NCI-H2196 treated with DMSO at 0.1 percent for 48 hours (cell line): ENCODE results near the gene ANKRD16.
"Not testable (repeated sequence)": the region's sequence is repeated elsewhere in the genome, so short reads cannot be mapped to it uniquely, and the experiment has no call there.

ENCODE experiments used
- DNase-seq: peaks from one replicate; lab custom pipeline; 2025; ENCODE audit not compliant: unreplicated experiment; lab: John Stamatoyannopoulos, UW

The ANKRD16 gene

DNA sequence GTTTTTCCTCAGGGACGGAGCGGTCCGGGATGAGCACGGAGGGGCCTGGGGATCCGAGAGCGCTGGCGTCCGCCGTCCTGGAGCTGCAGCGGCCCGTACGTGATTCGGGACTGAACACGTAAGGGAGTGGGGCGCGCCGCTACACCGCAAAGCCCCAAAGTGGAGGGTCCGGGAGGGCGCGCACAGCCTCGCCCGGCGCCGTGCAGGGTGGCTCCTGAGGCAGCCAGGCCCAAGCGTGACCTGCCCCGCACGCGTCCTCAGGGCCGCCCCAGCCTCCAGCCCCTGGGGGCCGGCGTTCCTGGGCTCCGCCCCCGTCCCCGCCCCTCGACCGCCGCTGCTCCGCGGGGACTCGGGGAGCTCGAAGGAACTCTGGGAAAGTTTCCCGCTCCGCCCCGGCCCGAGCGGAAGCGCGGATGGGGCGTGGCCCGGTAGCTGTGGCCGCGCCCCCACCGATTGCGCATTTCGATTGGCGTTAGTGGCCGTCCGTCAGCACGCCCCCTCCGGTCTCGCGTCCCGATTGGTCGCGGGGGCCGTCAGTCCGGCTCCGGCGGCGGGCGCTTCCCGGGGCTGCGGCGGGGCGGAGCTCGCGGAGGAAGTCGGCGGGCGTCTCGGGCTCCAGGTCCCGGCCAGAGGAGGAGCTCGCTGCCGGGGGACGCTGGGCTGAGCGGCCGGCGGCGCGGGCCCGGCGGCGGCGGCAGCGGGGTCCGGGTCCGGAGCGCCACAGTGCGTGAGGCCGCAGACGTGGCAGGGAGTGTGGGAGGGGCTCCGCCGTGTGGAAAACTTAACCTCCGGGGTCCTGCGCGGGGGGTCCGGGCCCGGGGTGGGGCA, at the start of gene ANKRD16, which contains the start of gene FBH1:
ANKRD16 (minus strand) TSS at position 270 of the 828 bp plus-strand sequence. CDS start 539 bp downstream, outside the sequence.
FBH1 (plus strand) TSS at position 620 of the 828 bp plus-strand sequence; CDS start at position 723, 103 bp downstream.
- DNase-seq = peak; percentile 70

DNA sequence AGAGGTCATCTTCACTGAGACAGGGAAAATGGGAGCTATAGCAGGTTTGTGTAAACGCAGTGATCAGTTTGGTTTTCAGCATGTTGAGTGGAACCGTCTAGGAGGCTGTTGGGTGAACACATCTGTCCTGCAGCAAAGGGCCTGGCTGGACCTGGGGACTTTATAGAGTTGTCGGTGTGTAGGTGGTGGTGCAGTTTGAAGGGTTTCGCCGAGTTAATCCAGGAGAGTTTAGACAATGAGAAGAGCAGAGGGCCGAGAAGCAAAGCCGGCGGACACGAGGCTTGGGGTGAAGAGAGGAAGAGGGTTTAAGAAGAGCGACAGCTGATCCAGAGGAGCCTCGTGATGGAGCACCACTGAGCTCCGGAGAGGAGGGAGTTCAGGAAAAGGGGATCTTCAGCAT, 48.6 kb upstream of the ANKRD16 start:
- no peak for DNase-seq

DNA sequence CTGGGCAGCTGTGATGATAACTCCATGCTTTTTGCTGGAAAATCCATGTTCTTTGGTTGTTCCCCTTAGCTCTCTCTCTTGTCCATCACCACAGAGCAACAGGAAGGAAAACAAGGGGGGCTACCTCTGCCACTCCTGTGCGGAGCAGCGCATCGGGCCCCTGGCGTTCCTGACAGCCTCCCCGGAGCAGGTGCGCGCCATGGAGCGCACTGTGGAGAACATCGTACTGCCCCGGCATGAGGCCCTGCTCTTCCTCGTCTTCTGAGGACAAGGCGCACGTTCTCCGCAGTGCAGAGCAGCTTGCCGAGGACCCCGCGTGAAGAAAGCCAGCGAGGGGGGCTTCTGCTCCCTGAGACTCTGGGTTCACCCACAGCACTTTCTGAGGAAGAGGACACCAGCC, 47.3 kb upstream of the ANKRD16 start:
- no peak for DNase-seq

DNA sequence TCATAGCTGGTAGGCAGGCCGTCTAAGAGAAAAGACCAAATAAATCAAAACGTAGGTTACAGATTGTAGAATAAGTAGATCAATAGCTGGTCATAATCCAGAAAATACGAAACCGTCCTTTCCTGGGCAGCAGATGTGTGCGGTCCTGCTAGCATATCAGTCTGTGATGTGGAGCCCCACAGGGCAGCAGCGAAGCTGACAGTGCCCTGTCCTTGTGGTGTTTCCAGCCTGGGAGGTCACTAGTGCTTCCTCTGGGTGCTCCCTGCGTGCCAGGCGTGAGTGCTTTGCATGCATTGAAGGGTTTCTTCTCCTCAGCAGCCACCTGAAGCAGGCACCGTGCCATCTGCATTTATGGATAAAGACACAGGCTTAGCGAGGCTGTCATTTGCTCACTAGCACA, 45.9 kb upstream of the ANKRD16 start:
- no peak for DNase-seq

DNA sequence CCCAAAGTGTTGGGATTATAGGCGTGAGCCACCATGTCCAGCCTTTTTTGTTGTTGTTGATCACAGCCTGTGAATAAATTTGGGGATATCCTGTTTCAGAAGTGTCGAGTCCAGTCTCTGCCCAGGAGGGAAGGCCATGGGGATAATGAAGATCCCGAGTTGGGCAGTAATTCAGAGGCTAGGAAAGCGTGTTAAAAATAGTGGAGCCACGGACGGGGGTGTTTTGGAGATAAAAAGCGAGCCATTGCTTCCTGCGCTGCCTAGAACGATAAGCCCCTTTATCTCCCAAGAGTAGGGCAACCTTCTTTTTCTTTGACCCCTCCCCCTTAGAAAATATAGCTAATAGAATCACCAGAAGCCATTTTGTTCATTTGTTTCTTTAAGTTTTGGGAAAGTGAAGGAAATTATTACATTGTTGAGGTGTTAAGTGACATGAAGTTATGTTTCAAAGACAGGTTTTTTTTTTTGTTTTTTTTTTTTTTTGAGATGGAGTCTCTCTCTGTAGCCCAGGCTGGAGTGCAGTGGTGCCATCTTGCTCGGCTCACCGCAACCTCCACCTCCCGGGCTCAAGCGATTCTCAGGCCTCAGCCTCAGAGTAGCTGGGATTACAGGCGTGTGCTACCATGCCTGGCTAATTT, 44.3 kb upstream of the ANKRD16 start:
- DNase-seq = no peak

DNA sequence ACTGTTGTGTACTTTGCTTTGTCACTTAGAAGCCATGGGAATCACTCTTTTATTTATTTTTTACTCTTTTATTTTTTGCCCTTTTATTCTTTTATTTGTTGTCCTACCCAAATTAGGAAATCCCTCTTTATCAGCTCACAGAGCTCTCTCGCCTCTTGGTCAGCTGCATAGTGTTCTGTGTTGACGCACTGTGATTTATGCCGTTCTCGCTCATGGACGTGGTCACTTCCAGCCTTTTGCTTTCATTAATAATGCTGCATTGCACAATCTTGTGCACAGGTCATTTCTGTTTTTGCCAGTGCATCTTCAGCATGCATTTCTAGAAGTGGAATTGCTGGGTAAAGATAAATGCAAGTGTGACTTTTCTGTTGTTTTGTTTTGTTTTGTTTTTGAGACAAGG, 42.7 kb upstream of the ANKRD16 start:
- no peak for DNase-seq

DNA sequence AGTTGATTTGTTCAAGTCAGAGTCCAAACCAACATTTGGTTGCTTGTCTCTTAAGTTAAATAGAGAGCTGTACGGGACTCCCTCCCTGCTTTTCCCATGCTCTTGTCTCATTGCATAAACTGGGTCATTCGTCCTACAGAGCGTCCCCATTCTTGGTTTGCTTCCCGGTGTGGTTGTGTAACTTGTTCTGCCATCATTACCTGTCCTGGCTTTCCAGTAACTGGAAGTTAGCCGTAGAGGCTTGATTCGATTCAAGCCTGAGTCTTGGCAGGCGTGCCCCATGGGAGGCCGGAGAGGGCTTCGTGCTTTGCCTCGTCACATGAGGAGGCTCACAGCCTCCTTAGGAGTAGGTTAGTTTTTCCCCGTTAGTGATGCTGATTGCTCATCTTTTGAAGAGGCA, 40.6 kb upstream of the ANKRD16 start:
- DNase-seq = no peak

DNA sequence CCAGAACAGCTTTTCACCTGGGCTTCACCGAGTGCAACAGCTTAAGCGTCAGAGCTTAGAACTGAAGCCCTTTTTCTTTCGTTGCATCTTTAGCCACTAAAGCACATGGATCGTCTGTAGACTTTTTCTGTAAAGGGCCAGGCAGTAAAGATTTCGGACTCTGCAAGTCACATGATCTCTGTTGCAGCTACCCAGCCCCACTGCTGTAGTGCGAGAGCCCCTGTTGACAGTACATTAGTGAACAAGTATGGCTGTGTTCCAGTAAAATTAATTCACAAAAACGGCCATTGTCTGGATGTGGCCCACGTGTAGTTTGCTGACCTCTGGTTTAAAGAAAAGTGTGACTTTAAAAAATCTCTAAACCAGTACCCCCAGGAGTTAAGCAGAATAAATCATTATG, 39.7 kb upstream of the ANKRD16 start:
- DNase-seq = no peak

DNA sequence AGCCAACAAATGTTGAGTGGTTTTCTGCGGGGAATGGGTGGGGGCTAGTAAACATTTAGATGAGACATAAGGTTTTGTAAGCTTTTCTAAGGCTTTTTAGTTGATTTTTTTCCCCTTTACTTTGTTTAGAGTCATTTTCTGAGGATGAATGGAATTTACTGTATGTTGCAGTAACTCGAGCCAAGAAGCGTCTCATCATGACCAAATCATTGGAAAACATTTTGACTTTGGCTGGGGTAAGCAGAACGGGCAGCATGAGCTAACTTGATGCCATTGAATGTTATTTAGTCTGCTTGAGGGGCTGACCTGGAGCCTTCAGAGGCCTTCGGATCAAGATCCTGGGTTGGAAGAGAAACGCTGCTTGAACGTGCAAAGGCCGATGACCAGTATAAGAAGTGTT, 37.6 kb upstream of the ANKRD16 start:
- DNase-seq = no peak

DNA sequence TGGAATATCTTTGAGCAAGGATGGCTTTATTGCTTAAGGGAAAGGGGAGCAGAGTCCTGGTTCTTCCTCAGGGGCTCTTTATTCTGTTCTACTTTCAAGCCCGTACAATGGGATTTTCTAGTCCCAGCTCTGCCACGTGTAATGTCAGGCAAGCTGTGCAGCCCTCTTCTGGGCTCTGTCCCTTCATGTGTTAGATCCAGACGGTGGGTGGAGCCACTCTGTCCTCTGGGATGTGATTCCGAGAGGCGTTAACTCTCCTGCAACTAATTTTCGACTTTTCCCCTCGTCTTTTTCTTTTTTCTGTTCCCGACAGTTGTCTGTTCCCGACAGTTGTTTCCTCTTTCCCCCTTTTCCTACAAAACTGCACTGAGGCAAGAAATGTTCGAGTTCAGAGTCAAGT, 35.2 kb upstream of the ANKRD16 start:
- DNase-seq = no peak

DNA sequence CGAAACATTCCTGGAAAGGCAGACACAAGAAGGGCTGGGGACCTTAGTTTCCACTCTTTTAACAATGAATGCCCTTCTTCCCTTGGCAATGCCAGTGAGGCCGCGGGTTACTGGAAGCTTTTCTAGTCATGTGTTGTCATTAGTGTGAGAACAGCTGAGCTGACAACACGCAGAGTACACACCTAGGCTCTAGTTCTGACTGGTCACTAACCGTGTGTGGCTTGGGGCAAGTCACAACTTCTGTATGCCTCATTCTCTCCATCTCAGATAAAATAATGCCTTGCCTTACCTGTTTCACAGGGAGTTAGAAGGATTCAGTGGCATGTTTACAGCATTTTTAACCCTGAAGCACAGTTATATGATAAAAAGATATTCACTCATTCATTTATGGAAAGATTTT, 32.1 kb upstream of the ANKRD16 start:
- DNase-seq = no peak

DNA sequence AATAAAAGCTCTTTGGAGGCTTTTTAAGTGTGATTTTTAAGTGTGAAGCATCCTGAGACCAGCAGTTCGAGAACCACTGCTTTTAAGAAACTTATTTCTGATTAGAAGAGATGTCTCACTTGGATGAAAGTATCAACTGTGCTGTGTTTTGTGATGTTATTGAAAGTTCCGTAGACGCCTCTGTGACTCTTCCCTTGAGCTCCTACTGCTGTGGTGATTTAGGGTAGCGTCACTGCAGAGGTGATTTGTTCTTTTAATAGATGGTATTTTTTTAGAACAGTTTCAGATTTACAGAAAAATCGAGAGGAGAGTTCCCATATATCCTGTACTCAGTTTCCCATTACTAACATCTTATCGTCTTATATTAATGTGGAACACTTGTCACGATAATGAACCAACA, 29.9 kb upstream of the ANKRD16 start:
- DNase-seq = no peak

DNA sequence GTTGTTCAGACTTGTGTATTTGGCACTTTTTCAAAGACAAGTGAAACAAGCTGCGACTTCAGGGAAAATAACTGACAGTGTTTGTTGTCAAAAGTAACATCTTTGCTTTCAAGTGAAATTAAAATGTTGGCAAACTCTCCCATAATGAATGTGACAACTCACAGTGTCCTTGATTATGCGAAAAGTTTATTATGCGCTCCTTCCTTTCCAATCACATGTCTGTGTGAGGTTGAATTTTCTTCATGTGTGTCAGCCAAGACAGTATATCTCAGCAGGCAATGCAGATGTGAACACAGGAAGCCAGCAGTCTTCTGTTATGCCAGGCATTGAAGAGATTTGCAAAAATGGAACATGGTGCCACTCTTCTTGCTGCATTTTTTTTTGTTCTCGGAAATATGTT, 29.1 kb upstream of the ANKRD16 start:
- DNase-seq = no peak

DNA sequence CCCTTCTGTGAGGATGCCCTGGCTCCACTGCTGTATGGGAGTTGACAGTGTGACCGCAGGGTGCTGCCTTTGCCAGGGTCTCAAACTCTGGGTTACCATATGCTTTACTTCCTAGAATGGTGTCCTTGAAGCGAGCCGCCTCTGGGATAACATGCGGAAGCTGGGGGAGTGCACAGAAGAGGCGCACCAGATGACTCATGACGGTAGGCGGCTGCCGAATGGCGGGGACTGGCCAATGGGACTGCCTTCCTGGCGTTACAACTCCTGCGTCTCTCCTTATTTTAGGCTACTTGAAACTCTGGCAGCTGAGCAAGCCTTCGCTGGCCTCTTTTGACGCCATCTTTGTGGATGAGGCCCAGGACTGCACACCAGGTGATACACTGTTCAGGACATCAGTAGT, 27.6 kb upstream of the ANKRD16 start:
- no peak for DNase-seq

DNA sequence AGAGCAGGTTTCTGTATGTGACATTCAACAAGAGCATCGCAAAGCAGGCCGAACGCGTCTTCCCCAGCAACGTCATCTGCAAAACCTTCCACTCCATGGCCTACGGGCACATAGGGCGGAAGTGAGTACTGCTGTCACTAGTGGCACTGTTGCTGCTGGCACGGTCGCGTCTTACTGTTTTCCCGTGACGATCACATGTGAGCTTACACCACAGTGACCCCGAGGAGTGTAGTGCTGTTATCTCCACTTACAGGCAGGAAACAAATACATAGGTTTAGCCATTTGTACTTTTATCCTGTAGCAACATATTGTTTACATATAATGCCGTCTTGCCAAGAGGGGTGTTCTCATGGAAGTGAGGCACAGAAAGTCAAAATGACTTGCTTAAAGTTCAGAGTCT, 25.8 kb upstream of the ANKRD16 start:
- no peak for DNase-seq

DNA sequence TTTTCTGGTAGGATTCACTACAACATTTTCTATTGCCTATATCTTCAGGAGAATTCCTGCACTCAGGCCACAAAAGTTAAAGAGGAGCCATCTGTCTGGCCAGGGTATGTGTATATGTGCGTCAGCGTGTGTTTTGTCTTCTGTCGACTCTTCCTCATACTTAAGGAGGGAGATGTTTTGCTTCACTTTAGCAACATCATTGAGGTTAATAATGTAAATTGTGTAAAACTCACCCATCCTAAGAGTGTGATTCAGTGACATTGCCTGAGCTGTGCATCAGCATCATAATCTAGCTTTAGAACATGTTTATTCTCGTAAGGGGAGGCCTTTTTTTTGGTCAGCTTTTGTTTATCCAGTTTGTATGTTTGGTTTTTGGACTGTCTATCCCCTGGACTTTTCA, 24.0 kb upstream of the ANKRD16 start:
- no peak for DNase-seq

DNA sequence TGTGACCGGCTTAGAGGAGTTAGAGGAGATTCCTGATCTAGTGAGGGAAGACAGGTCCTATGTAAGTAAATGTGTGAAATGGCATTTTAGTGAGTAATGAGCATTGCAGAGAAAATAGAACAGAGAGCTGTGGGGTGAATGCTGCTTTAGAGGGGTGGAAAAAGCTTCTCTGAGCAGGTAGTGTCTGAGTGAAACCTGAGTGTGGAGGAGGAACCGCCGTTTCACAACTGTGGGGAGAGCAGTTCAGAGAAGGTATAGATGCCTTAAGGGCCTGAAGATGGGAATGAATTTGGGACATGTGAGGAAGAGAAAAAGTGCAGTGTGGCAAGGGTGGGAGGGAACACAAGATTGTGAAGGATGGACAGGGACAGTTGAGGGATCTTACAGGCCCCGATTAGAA, 22.0 kb upstream of the ANKRD16 start:
- DNase-seq = no peak

DNA sequence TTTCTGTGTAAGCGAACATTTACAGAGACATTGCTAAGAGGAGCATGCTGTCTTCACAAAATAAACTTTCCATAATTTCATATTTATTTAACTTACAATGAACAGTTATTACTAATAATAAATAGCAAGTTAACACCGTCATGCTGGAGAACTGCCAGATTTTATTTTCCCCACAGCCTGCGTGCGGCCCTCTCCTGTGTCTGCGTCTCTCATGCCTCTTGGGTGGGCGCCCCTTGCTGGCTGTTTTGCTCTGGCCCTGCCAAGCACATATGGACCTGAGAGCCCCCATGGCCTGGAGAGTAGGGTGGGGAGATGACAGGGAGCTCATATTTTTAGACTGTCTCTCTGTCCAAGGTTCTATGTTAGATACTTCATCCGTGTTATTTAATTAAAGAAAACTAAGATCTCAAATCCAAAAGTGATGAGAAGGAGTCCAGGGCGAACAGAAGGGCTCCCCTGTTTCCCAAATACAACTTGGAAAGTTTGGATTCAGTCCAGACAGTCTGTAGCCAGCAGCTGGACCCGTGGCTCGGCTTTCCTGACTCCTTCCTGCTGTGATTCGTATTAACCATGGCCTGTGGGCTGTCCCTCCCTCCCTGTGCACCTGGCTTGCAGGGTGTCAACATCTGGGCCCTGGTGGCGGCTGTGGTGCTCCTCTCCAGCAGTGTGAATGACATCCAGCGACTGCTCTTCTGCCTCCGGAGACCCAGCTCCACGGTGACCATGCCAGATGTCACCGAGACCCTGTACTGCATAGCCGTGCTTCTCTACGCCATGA, 20.8 kb upstream of the ANKRD16 start:
- DNase-seq = no peak

DNA sequence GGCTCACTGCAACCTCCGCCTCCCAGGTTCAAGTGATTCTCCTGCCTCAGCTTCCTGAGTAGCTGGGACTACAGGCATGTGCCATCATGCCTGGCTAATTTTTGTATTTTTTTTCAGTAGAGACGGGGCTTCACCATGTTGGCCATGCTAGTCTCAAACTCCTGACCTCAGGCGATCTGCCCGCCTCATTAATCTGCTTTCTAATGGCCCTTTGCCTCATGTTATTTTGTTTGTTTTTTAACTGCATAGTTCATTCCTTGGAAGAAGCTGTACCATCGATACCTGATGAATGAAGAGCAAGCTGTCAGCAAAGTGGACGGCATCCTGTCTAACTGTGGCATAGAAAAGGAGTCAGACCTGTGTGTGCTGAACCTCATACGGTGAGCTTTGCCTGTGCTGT, 19.0 kb upstream of the ANKRD16 start:
- not testable (repeated sequence) for DNase-seq

DNA sequence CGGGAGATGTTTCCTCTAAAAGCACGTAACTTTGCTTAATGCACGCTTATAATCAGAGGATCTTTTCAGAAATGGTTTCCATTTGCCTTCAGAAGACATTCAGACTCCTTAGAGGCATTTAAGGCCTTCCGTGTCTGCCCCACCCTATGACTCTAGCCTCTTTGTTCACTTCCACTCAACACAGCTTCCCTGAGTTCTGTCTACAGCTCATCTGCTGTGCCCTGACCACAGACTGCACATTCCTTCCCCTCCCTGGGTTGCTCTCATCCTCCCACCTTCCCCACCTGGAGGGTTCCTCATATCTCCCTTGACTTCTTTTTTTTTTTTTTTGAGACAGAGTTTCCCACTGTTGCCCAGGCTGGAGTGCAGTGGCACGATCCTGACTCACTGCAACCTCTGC, 17.0 kb upstream of the ANKRD16 start:
- no peak for DNase-seq

DNA sequence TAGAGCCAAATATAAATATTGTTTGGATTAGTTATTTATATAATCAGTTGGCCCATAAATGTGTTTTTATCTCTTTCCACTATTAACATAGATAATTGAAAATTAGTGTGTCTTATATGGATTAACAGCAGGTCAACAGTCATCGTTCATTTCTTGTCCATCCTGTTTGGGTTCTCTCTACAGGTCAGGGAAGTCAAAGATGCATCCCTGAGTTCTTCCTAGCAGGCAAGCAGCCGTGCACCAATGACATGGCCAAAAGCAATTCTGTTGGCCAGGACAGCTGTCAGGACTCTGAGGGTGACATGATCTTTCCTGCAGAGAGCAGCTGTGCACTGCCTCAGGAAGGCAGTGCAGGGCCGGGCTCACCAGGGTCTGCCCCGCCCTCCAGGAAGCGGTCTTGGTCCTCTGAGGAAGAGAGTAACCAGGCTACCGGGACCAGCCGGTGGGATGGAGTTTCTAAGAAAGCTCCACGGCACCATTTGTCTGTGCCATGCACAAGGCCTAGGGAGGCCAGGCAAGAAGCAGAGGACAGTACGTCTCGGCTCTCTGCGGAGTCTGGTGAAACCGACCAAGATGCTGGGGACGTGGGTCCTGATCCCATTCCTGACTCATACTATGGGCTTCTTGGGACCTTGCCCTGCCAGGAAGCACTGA, 16.3 kb upstream of the ANKRD16 start:
- DNase-seq = no peak
